NCI-H2196 treated with DMSO at 0.1 percent for 48 hours (cell line): ENCODE measurements around the gene GRAMD2A.
A peak's percentile ranks its signal among the peaks of the same experiment; 100 is the strongest.

ENCODE experiments used
- DNase-seq: peaks from one replicate; lab custom pipeline; 2025; ENCODE audit not compliant: unreplicated experiment; lab: John Stamatoyannopoulos, UW

GRAMD2A gene

GRCh38 chr15:72168808-72169190 is 28.8 kb downstream of the GRAMD2A start:
- no peak for DNase-seq

DNA sequence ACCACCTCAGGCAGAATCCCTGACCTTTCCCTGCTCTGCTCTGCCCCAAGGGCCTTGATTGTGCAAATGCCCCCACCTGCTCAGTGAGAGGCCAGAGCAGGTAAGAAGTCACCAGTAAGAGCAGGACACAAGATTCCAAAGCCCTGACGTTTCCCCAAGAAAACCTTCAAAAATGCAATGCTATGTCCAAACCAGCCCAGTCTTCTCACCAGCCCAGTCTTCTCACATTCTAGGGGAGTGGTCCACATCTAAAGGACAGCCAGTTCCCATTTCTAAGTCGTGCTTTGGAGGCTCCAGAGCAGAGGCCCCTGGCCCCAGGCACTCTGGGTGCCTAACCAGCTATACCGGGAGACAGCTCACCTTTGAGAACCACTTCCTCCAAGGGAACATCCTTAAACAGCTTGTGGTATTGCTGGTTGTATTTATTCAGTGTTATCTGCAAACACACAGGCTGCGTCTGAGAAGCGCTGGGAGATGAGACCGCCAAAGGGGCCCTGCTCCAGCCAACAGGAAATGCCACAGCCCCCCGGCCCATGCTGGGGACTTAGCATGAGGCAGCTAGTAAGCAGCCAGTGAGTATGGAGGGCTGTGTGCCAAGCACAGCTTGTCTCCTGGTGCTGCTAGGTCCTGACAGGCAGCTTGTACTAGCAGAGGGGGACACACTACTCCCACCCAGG is 29.3 kb downstream of the GRAMD2A start:
- no peak for DNase-seq

DNA sequence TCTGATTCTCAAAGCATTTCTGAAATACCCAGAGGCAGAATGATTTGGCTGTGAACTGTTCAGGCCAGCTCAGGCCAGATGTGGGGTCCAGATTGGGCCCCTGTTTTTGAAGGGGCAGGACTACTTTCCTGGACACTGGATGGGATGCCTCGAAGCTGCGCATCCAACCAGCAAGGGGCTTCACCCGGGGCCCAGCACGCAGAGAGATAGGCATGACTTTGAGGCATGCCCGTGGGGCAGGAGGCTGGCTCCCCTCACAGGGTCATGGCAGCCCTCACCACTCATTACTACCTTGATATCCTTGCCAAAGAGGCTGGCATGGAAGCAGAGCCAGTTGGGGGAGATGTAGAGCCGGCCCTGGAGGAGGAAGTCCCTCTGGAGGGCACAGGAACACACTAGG is 30.1 kb downstream of the GRAMD2A start:
- DNase-seq, result no peak

GRCh38 chr15:72166716-72167417 is 30.7 kb downstream of the GRAMD2A start:
- DNase-seq, result no peak

GRCh38 chr15:72163719-72164118 is 33.9 kb downstream of the GRAMD2A start:
- no peak for DNase-seq

- no peak for DNase-seq
These were observed 35.0 kb downstream of the GRAMD2A start for GRCh38 chr15:72162569-72162968.

- DNase-seq, result no peak
These were observed 36.0 kb downstream of the GRAMD2A start for GRCh38 chr15:72161361-72162132.

DNA sequence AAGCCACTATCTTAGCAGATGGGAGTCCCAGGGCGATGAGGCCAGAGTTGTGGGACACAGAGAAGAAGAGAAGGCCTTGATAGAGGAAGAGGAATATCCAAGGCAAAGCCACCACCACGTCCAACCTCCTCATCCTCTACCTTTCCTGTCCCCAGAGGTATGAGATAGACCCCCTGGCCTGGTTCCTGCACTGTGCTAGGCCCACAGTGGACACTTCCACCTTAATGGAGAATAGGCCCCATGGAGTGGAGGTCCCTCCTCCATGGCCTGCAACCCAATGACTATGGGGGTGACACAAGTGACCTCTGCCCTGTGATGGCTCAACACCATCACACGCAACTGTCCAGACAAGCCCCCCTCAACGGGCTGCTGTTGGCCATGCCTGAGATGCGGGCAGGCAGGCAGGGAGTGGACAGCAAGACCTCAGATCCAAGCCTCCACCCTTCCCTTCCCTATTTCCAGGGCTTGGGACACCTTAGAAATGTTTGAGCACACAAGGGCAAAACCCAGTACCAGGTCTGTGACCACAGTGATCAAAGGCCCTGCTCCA is 36.8 kb downstream of the GRAMD2A start:
- no peak for DNase-seq

DNA sequence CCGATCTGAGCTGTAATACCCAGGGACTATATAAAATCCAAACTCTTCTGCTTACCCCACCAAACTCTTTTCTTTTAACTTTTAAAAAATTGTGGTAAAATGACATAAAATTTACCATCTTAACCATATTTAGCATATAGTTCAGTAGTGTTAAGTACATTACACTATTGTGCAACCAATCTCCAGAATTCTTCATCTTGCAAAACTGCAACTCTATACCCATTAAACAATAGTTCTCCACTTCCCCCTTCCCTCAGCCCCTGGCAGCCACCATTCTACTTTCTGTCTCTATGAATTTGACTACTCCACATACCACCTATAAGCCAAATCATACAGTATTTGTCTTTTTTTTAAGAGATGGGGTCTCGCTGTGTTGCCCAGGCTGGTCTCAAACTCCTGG is 40.7 kb downstream of the GRAMD2A start:
- no peak for DNase-seq

DNA sequence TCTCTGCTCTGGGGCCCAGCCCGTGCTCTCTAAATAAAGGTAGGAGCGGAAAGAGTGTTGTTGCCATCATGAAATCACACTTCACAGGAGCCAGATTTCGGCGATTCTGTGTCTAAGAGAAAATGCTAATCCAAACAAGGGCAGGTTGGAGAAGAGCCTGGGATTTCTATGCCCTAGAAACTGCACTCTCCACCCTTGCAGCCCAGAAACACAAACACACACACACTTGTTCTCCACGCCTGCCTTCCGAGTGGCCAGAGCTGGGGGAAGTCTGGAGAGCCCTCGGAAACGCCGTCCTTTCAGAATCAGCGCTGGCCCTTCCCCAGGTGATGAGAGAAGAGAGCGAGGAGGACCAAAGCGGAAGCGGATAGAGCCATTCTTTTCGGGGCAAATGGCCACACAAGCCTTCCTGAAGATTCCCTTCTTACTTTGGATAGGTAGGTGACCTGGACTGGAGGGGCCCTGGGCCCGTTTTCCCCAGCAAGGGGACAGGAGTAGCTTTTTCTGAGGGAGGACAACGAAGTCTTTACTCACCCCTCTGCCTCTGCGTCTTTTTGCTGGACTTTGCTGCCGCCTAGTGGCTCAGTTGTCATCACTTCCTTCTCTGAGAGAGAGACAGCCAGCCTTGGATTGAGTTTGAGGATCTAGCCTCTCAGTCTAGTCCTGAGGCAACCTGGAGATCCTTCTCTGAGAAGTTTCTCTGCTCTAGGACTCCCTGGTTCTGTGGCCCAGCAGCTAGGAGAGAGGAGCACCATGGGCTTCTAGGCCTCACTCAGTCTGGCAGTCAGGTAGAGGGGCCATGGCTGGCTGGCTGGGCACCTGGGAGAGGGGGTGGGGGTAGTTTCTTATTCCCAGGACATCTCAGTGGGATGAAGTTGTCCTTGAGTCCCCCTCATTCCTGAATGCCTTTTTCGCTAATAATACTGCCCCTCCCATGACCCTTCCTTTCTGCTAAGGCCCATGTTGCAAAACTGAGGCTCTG is 41.7 kb downstream of the GRAMD2A start:
- peak; percentile 47 for DNase-seq

- DNase-seq, result peak; percentile 36
These were observed 42.5 kb downstream of the GRAMD2A start for GRCh38 chr15:72155003-72155621.

- DNase-seq, result no peak
These were observed 43.3 kb downstream of the GRAMD2A start for GRCh38 chr15:72154316-72154715.

DNA sequence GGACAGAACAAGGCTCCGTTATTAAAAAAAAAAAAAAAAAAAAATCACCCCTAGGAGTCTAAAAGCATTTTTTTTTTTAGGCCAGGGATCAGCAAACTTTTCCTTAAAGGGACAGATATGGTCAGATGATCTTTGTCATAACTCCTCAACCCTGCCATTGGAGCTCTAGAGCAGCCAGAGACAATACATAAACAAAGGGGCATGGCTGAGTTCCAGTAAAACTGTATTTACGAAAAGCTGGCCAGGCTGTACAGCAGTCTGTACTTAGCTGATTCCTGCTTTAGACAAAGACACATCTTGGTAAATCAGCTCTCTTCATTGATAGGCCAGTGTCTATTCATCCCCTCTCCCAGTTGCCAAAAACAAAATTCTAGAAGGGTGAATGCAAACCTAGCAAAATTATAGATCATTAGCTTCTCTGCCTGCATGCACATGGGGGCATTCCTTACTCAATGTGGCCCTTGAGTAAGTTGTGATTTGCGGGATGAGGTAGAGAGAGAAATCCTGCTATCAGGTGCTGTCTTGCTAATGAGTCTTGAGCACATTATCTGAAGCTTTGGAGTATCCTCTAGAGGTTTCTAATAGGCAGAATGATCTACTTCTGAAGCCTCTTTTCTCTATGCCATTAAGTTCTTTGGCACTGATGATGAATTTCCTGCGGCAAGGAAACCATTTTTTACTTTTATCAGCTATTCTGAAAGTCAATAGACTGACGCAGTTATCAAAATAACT is 44.2 kb downstream of the GRAMD2A start:
- DNase-seq, result no peak

- DNase-seq, result no peak
These were observed 50.2 kb downstream of the GRAMD2A start for GRCh38 chr15:72147418-72147817.

- no peak for DNase-seq
These were observed 50.7 kb downstream of the GRAMD2A start for GRCh38 chr15:72146934-72147333.

- no peak for DNase-seq
These were observed 51.4 kb downstream of the GRAMD2A start for GRCh38 chr15:72146221-72146620.

- no peak for DNase-seq
These were observed 56.2 kb downstream of the GRAMD2A start for GRCh38 chr15:72141171-72142084.

GRCh38 chr15:72140088-72140487 is 57.5 kb downstream of the GRAMD2A start:
- no peak for DNase-seq
